PFSK-1 (cell line): ENCODE measurements around the gene RARRES2.

Experiments used
- REST ChIP-seq, 2 experiments: IDR thresholded peaks; 2 replicates each; pipeline versions ENCODE4 v1.6.1 to v1.8.0; 2011 to 2012; ENCODE audit warnings: low read depth in 2 of 2, low read length in 2 of 2, control low read depth in 1 of 2, inconsistent platforms in 1 of 2, mild to moderate bottlenecking in 1 of 2, moderate library complexity in 1 of 2; ENCODE audit not compliant: insufficient read depth in 1 of 2
- SIN3A ChIP-seq: IDR thresholded peaks from 2 replicates; pipeline ENCODE4 v1.6.1; 2012; ENCODE audit warnings: mild to moderate bottlenecking, low read length, moderate library complexity, borderline replicate concordance; ENCODE audit not compliant: insufficient read depth

- TF ChIP-seq SIN3A (no peak), REST (IDR thresholded peaks at IDR 0.05; ENCODE audit: insufficient read depth in 1 of 2, low read depth in 2 of 2, low read length in 2 of 2) (no peak)
Observed at GRCh38 chr7:150329331-150330120, 11.9 kb downstream of the RARRES2 start.
